HEK293 (cell line): ENCODE measurements around the gene JAZF1.

Experiments
- AEBP2 ChIP-seq: fragments of 450-650 bp; formaldehyde crosslinking; IDR thresholded peaks from 2 replicates; pipeline ENCODE4 v1.5.1; 2016; ENCODE audit warnings: missing biosample characterization, missing genetic modification characterization, borderline replicate concordance
- GLI2 ChIP-seq: fragments of 450-650 bp; formaldehyde crosslinking; IDR thresholded peaks from 2 replicates; pipeline ENCODE4; 2017; ENCODE audit warnings: missing biosample characterization, missing genetic modification characterization, low read depth, borderline replicate concordance
- HIC1 ChIP-seq: fragments of 450-650 bp; formaldehyde crosslinking; IDR thresholded peaks from 2 replicates; pipeline ENCODE4 v1.5.1; 2016; ENCODE audit warnings: missing biosample characterization, missing genetic modification characterization
- IKZF3 ChIP-seq: fragments of 450-650 bp; IDR thresholded peaks from 2 replicates; pipeline ENCODE4 v1.5.0; 2018; ENCODE audit warnings: missing biosample characterization, mild to moderate bottlenecking, missing genetic modification characterization, moderate library complexity
- INSM2 ChIP-seq: fragments of 450-650 bp; formaldehyde crosslinking; IDR thresholded peaks from 2 replicates; pipeline ENCODE4 v1.5.1; 2016; ENCODE audit warnings: missing biosample characterization, missing genetic modification characterization
- KLF7 ChIP-seq: fragments of 450-650 bp; formaldehyde crosslinking; IDR thresholded peaks from 2 replicates; pipeline ENCODE4 v1.5.1; 2016; ENCODE audit warnings: missing biosample characterization, missing genetic modification characterization, borderline replicate concordance
- MZF1 ChIP-seq: fragments of 450-650 bp; formaldehyde crosslinking; IDR thresholded peaks from 2 replicates; pipeline ENCODE4 v1.5.1; 2017; ENCODE audit warnings: missing biosample characterization, missing genetic modification characterization, borderline replicate concordance
- OVOL3 ChIP-seq: fragments of 450-650 bp; formaldehyde crosslinking; IDR thresholded peaks from 2 replicates; pipeline ENCODE4 v1.5.1; 2016; ENCODE audit warnings: missing biosample characterization, missing genetic modification characterization
- PRDM2 ChIP-seq: fragments of 450-650 bp; formaldehyde crosslinking; IDR thresholded peaks from 2 replicates; pipeline ENCODE4 v1.5.1; 2016; ENCODE audit warnings: missing biosample characterization, missing genetic modification characterization, borderline replicate concordance
- TCF7L2 ChIP-seq: IDR thresholded peaks from 2 replicates; pipeline ENCODE4 v1.6.1; 2011; ENCODE audit warnings: low read depth, mild to moderate bottlenecking, inconsistent platforms, low read length, moderate library complexity, borderline replicate concordance
- TSHZ1 ChIP-seq: fragments of 450-650 bp; formaldehyde crosslinking; IDR thresholded peaks from 2 replicates; pipeline ENCODE4 v1.5.1; 2016; ENCODE audit warnings: missing biosample characterization, missing genetic modification characterization, borderline replicate concordance
- ZBTB1 ChIP-seq: fragments of 450-650 bp; formaldehyde crosslinking; IDR thresholded peaks from 2 replicates; pipeline ENCODE4 v1.5.1; 2016; ENCODE audit warnings: missing biosample characterization, missing genetic modification characterization
- ZBTB21 ChIP-seq: fragments of 450-650 bp; formaldehyde crosslinking; IDR thresholded peaks from 2 replicates; pipeline ENCODE4 v1.5.1; 2017; ENCODE audit warnings: missing biosample characterization, missing genetic modification characterization
- ZFHX2 ChIP-seq: fragments of 450-650 bp; formaldehyde crosslinking; conservative IDR thresholded peaks from 2 replicates; pipeline ENCODE4 v1.5.1; 2016; ENCODE audit warnings: missing biosample characterization, missing genetic modification characterization
- ZNF223 ChIP-seq: fragments of 450-650 bp; formaldehyde crosslinking; IDR thresholded peaks from 2 replicates; pipeline ENCODE4 v1.5.1; 2016; ENCODE audit warnings: missing biosample characterization, missing genetic modification characterization
- ZNF398 ChIP-seq: fragments of 450-650 bp; formaldehyde crosslinking; IDR thresholded peaks from 2 replicates; pipeline ENCODE4 v1.5.1; 2017; ENCODE audit warnings: missing biosample characterization, missing genetic modification characterization
- ZNF433 ChIP-seq: fragments of 450-650 bp; formaldehyde crosslinking; IDR thresholded peaks from 2 replicates; pipeline ENCODE4 v1.5.1; 2016; ENCODE audit warnings: missing biosample characterization, missing genetic modification characterization, low read depth
- ZNF510 ChIP-seq: fragments of 450-650 bp; formaldehyde crosslinking; IDR thresholded peaks from 2 replicates; pipeline ENCODE4 v1.5.1; 2018; ENCODE audit warnings: mild to moderate bottlenecking, missing genetic modification characterization, missing biosample characterization; ENCODE audit not compliant: insufficient replicate concordance
- ZNF560 ChIP-seq: fragments of 450-650 bp; formaldehyde crosslinking; IDR thresholded peaks from 2 replicates; pipeline ENCODE4 v1.5.1; 2017; ENCODE audit warnings: missing biosample characterization, missing genetic modification characterization, borderline replicate concordance
- ZNF561 ChIP-seq: fragments of 450-650 bp; IDR thresholded peaks from 2 replicates; pipeline ENCODE4 v1.5.1; 2018; ENCODE audit warnings: missing biosample characterization, missing genetic modification characterization, borderline replicate concordance
- ZNF585B ChIP-seq: fragments of 450-650 bp; formaldehyde crosslinking; IDR thresholded peaks from 2 replicates; pipeline ENCODE4 v1.5.1; 2016; ENCODE audit warnings: missing biosample characterization, missing genetic modification characterization
- ZNF621 ChIP-seq: fragments of 450-650 bp; formaldehyde crosslinking; IDR thresholded peaks from 2 replicates; pipeline ENCODE4 v1.5.1; 2017; ENCODE audit warnings: missing biosample characterization, missing genetic modification characterization
- ZNF624 ChIP-seq: fragments of 450-650 bp; formaldehyde crosslinking; IDR thresholded peaks from 2 replicates; pipeline ENCODE4 v1.5.1; 2017; ENCODE audit warnings: missing biosample characterization, missing genetic modification characterization

The JAZF1 gene

GRCh38 chr7:27992097-27992496 lies 188.5 kb downstream of the JAZF1 start (continued):
- TF ChIP-seq INSM2 (no peak), MZF1 (tag by site-specific recombination) (no peak), ZNF223 (tag by site-specific recombination) (no peak), OVOL3 (peak; percentile 46; the same call in 1 of the 2 replicates), ZBTB21 (tag by site-specific recombination) (no peak), HIC1 (tag by site-specific recombination) (no peak), ZFHX2 (tag by site-specific recombination) (no peak), ZNF561 (no peak), ZNF433 (tag by site-specific recombination) (no peak), ZNF621 (tag by site-specific recombination) (no peak), IKZF3 (tag by site-specific recombination) (peak; percentile 28; the same call in 1 of the 2 replicates), ZNF398 (tag by site-specific recombination) (no peak), ZNF560 (tag by site-specific recombination) (no peak), KLF7 (tag by site-specific recombination) (no peak), PRDM2 (tag by site-specific recombination) (no peak), TCF7L2 (no peak), ZBTB1 (tag by site-specific recombination) (no peak), AEBP2 (tag by site-specific recombination) (no peak), TSHZ1 (tag by site-specific recombination) (no peak), ZNF510 (no peak), GLI2 (tag by site-specific recombination) (no peak), ZNF624 (tag by site-specific recombination) (no peak), ZNF585B (tag by site-specific recombination) (no peak)
